Common myeloid progenitor, CD34-positive (primary cell): Measurements from ENCODE around the gene RAB25. TPM values are rescaled to one million over a fixed set of nuclear protein-coding genes. Genes with fewer than 3 reads are reported as not detected.

Source experiments
- CTCF ChIA-PET: fragments of 350-600 bp; sonication (Branson Sonifier 250); formaldehyde crosslinking; loops from one replicate; lab custom pipeline; 2021; ENCODE audit warnings: antibody characterized with exemption; lab: Charles Lee
- POLR2A ChIA-PET: fragments of 350-600 bp; sonication (Branson Sonifier 250); formaldehyde crosslinking; loops from one replicate; lab custom pipeline; 2021; ENCODE audit warnings: antibody characterized with exemption; lab: Charles Lee
- DNase-seq, 3 donors: peaks; one replicate each; pipeline versions ENCODE4 v3.0.0 to v3.0.0-alpha.2; 2013
- H3K27ac ChIP-seq, 2 experiments: 1 replicate in 1 of 2; 2 replicates in 1 of 2; pipeline ENCODE4 v1.7.0; 2013; ENCODE audit warnings: inconsistent platforms in 2 of 2, low read length in 2 of 2, mild to moderate bottlenecking in 2 of 2, low read depth in 1 of 2, moderate library complexity in 1 of 2; ENCODE audit not compliant: severe bottlenecking in 2 of 2, insufficient read depth in 1 of 2, poor library complexity in 1 of 2
- H3K27me3 ChIP-seq, 5 experiments: replicated peaks in 2 of 5; 1 replicate in 3 of 5; 2 replicates in 2 of 5; pipeline versions ENCODE4 v1.6.1 to v1.7.0; 2013; ENCODE audit warnings: low read length in 4 of 5, mild to moderate bottlenecking in 2 of 5, moderate library complexity in 2 of 5, inconsistent platforms in 1 of 5; ENCODE audit not compliant: insufficient read depth in 5 of 5, control insufficient read depth in 4 of 5
- H3K36me3 ChIP-seq, 4 experiments: 1 replicate in 2 of 4; 2 replicates in 2 of 4; pipeline versions ENCODE4 v1.6.1 to v1.7.0; 2013; ENCODE audit warnings: low read length in 3 of 4, control low read depth in 1 of 4, mild to moderate bottlenecking in 1 of 4; ENCODE audit not compliant: control insufficient read depth in 4 of 4, insufficient read depth in 4 of 4
- H3K4me1 ChIP-seq, 4 experiments: 1 replicate in 3 of 4; 2 replicates in 1 of 4; pipeline versions ENCODE4 v1.6.1 to v1.7.1; 2013; ENCODE audit warnings: low read length in 3 of 4, mild to moderate bottlenecking in 3 of 4, control low read depth in 1 of 4, inconsistent platforms in 1 of 4, moderate library complexity in 1 of 4; ENCODE audit not compliant: control insufficient read depth in 4 of 4, insufficient read depth in 4 of 4; ENCODE audit errors: control extremely low read depth in 1 of 4
- H3K4me3 ChIP-seq, 7 experiments: 1 replicate in 4 of 7; 2 replicates in 3 of 7; pipeline versions ENCODE4 v1.5.1 to v1.7.0; 2013; ENCODE audit warnings: mild to moderate bottlenecking in 7 of 7, low read length in 6 of 7, moderate library complexity in 6 of 7, inconsistent platforms in 2 of 7, low read depth in 2 of 7, control low read depth in 1 of 7; ENCODE audit not compliant: insufficient read depth in 4 of 7, control insufficient read depth in 1 of 7; ENCODE audit errors: extremely low read depth in 1 of 7
- H3K9me3 ChIP-seq, 5 experiments: 1 replicate in 4 of 5; 2 replicates in 1 of 5; pipeline versions ENCODE4 v1.6.1 to v1.7.1; 2013; ENCODE audit warnings: low read length in 4 of 5, mild to moderate bottlenecking in 2 of 5, inconsistent platforms in 1 of 5, low read depth in 1 of 5, moderate library complexity in 1 of 5; ENCODE audit not compliant: control insufficient read depth in 4 of 5, insufficient read depth in 2 of 5; ENCODE audit errors: control extremely low read depth in 1 of 5
- WGBS: methylation state at CpG from one replicate; pipeline ENCODE4 v1.1.5; 2013; ENCODE audit not compliant: insufficient coverage; 5-methylcytosine and 5-hydroxymethylcytosine counted together
- polyA plus RNA-seq: library from polyadenylated mRNA; unstranded; fragments of 120-200 nt; gene quantifications from one replicate; pipeline ENCODE4 v1.2.1, GENCODE V29; 2013

The RAB25 gene
- polyA plus RNA-seq, result 0.45 TPM

GRCh38 chr1:156060937-156061636 is at the start of gene RAB25:
Gene RAB25 (plus strand): TSS chr1:156061160. CDS start chr1:156061401, 241 bp downstream.
- Histone ChIP-seq H3K4me1 (peaks cover 0 to 7% (median 3%) of the 10 kb centered on the region in 4 experiments), H3K36me3 (peaks cover 0 to 22% (median 7%) of the 10 kb centered on the region in 4 experiments), H3K4me3 (no peak within 1 kb of the TSS), H3K27ac (no peak within 1 kb of the TSS), H3K27me3 (no peaks in the 10 kb centered on the region), H3K9me3 (no peaks in the 10 kb centered on the region)
- WGBS, result 97% methylated on average over 4 of the region's 11 CpGs
- ChIA-PET CTCF (interaction anchor here (1.0 to 1.3 kb wide), 4 partner anchors 9 to 69 kb away, joined by 3 to 4 read pairs (median 3); no protein-coding TSS in a partner anchor), POLR2A (no interaction called here)
- no peak for DNase-seq

DNA sequence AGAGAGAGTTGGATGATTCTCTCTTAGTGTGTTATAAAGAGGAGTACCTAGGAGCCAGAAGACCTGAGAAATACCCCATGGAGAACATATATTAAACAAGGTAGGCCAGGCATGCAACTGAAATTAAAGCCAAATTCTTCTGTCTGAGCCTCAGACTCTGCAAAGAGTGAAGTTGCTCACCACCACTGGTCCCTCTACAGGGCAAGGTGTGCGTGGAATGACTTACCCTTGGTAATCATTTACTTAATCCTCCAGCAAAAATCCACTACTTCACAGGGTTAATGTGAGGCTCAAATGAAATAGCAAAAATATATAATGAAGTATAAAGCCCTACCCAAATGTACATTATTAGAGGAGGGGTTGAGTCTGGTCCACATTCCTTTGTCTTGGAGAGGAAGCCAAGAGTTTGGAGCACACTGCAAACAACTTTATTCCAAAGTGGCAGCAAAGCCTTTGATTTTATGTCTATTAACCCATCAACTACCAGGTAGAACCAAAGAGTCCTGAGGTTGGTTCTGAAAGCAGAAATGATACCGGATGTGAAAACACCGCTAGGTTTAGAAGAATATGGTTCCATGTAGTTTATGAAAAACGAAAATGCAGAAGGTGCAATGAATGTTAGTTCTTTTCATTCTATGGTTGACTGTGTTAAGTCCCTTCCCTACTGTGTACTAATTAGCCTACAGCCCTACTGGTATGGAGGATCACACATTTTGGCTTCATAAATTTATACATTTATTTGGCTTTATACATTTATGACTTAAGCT is 48.7 kb upstream of the RAB25 start:
- ChIA-PET CTCF (no interaction called here), POLR2A (no interaction called here)
- no peak for DNase-seq
- H3K36me3 ChIP-seq, result peaks cover 26 to 66% (median 46%) of the 10 kb centered on the region in 4 experiments
- WGBS, result 100% methylated on average over 1 of the region's 4 CpGs
- H3K27ac ChIP-seq, result no peak overlapping the region
- H3K4me1 ChIP-seq, result no peaks in the 10 kb centered on the region
- no peaks in the 10 kb centered on the region for H3K27me3 ChIP-seq
- no peak overlapping the region for H3K4me3 ChIP-seq
- H3K9me3 ChIP-seq, result no peaks in the 10 kb centered on the region

DNA sequence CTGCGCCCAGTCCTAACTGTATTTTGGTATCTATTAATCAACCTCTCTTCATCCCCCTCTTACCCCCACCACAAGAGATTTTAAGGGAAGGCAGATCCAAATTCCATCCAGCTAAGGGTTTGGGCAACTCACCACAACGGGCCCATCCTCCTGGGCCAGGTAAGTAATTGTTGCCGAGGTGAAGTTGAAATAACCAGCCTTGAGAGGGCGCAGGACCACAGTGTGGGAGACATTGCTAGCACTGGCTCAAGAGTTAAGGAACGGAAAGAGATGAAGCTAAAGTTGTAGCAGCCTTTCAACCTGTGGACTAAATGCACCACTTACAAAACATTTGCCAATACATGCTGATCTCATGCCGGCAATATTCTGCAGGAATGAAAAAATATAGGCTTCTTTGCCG is 46.1 kb upstream of the RAB25 start:
- CTCF ChIA-PET, result interaction anchor here (0.7 to 1.5 kb wide), 4 partner anchors 11 to 51 kb away, joined by 3 to 6 read pairs (median 4); no protein-coding TSS in a partner anchor

GRCh38 chr1:156019946-156020292 is 41.0 kb upstream of the RAB25 start:
- WGBS, result 83% methylated on average over 6 of the region's 8 CpGs
- POLR2A ChIA-PET, result no interaction called here
- Histone ChIP-seq H3K27me3 (no peaks in the 10 kb centered on the region), H3K36me3 (peaks cover 8 to 22% (median 16%) of the 10 kb centered on the region in 4 experiments), H3K27ac (peak overlapping the region in 1 of 2 experiments; percentile 73), H3K9me3 (no peaks in the 10 kb centered on the region), H3K4me3 (peak overlapping the region; percentile 81 to 94 (median 89)), H3K4me1 (peaks cover 4 to 14% (median 11%) of the 10 kb centered on the region in 4 experiments)
- CTCF ChIA-PET, result interaction anchor here (0.7 to 1.4 kb wide), 2 partner anchors 47 to 110 kb away, joined by 3 to 4 read pairs; no protein-coding TSS in a partner anchor
- DNase-seq, result no peak

More for the DNA sequence above, 46.1 kb upstream of the RAB25 start:
- no peaks in the 10 kb centered on the region for H3K9me3 ChIP-seq
- H3K27me3 ChIP-seq, result no peaks in the 10 kb centered on the region
- no peak for DNase-seq
- POLR2A ChIA-PET, result no interaction called here
- H3K4me1 ChIP-seq, result peaks cover 0 to 4% (median 3%) of the 10 kb centered on the region in 4 experiments
- H3K27ac ChIP-seq, result no peak overlapping the region
- H3K36me3 ChIP-seq, result peaks cover 30 to 61% (median 46%) of the 10 kb centered on the region in 4 experiments
- no peak overlapping the region for H3K4me3 ChIP-seq
- WGBS, result 93% methylated on average over 3 of the region's 7 CpGs

GRCh38 chr1:156020293-156021092 is 40.5 kb upstream of the RAB25 start, which contains the start of gene SSR2:
Gene SSR2 (minus strand): TSS chr1:156020951. CDS start chr1:156020167, 784 bp downstream.
- peak within 1 kb of the TSS; percentile 50 to 73 for H3K27ac ChIP-seq
- peak within 1 kb of the TSS; percentile 81 to 94 (median 89) for H3K4me3 ChIP-seq
- H3K4me1 ChIP-seq, result peaks cover 4 to 14% (median 11%) of the 10 kb centered on the region in 4 experiments
- WGBS, result 0% methylated on average over 24 of the region's 45 CpGs
- POLR2A ChIA-PET, result no interaction called here
- peaks cover 0 to 2% (median 0%) of the 10 kb centered on the region in 5 experiments for H3K27me3 ChIP-seq
- no peaks in the 10 kb centered on the region for H3K9me3 ChIP-seq
- H3K36me3 ChIP-seq, result peaks cover 7 to 19% (median 15%) of the 10 kb centered on the region in 4 experiments
- DNase-seq, result peak; percentile 73 to 87 (median 86)
- CTCF ChIA-PET, result interaction anchor here (0.7 to 1.7 kb wide), 4 partner anchors 12 to 110 kb away, joined by 3 to 6 read pairs (median 4); no protein-coding TSS in a partner anchor

DNA sequence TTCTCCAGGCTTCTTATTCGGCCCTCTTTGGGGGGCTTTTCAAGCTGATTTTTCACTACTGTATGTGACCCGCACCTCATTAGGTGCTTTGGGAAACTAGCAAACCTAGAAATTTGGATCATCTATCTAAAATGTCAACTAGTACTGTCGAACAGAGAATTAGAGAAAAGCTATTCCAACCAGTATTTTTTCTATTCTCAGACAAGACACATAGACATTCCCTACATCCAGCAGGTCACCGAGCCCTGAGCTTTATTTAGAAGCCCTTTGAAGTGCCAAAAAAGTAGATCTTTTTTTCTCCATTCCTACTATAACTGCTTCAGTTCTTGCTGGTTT is 39.9 kb upstream of the RAB25 start:
- ChIA-PET POLR2A (interaction anchor here (0.6 kb wide), 1 partner anchor 302 kb away, joined by 3 read pairs; no protein-coding TSS in a partner anchor), CTCF (interaction anchor here (0.6 to 1.7 kb wide), 4 partner anchors 11 to 45 kb away, joined by 3 to 6 read pairs (median 4); no protein-coding TSS in a partner anchor)
- 7% methylated on average over 3 of the region's 4 CpGs for WGBS
- Histone ChIP-seq H3K36me3 (peaks cover 7 to 19% (median 14%) of the 10 kb centered on the region in 4 experiments), H3K27ac (peak overlapping the region in 1 of 2 experiments; percentile 73), H3K27me3 (peaks cover 0 to 2% (median 0%) of the 10 kb centered on the region in 5 experiments), H3K9me3 (no peaks in the 10 kb centered on the region), H3K4me3 (peak overlapping the region; percentile 81 to 94 (median 89)), H3K4me1 (peaks cover 4 to 14% (median 12%) of the 10 kb centered on the region in 4 experiments)
- no peak for DNase-seq
